GM21390 (cell line): ENCODE results near the gene AFF3.

ENCODE experiments used
- ATAC-seq: cut with Tn5 transposase; IDR thresholded peaks from one replicate; pipeline ENCODE4 v1.9.1; 2021; ENCODE audit not compliant: unreplicated experiment

The AFF3 gene

DNA sequence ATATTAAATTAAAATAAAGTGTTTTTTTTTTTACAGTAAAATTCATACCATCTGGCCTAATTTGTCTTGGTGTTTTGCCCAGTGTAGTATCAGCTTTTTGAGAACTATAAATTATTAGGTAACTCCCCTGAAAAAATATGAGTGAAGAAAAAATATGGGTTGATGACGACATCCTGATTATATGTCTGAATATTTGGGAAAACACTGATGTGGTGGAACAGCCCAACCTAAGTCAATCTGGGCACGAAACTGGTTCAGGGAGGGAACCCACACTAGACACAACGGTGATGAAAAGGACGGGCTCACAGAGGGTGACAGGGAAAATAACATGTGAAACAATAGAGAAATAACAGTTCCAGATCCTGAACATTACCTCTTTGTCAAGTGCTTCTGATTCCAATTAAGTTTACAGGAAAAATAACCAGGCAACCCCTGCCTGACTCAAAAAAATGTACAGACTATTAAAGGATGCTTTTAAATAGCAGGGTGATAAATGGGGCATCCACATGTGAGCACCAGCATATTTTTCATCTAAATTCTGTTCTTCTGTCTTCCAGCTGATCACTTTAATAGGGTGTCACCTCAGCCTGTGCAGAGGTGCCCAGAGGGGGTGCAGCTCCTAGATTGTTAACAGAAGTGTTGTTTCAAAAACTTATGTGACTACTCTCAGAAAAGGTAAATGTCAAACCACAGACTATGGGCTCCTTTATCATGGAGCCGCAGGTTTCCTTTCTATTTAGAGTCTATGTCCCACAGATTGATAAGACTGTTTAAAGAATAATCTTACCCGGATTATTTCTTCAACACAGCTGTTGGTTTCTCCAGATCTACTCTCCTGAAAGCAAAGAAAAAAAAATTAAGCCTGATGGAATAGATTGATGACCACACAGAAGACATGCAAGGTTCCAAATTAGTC lies 305.4 kb downstream of the AFF3 start:
- no peak for ATAC-seq

DNA sequence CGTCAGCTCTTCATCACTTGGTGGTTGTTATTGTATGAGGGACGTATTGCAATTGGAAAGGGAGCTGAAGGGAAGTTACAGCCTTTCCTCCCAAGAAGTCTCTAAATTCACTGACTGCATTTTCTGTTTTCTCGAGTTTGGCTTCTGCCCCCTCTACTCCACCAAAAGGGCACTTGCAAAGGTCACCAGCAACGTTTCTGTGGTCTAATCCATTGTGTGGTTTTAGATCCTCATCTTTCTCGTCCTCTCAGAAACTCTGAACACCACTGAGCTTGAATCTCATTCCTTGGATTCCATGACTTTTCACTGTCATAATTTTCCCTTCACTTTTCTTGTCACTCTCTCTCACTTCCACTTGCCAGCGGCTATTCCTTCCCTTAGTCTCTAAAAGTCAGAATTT lies 308.0 kb downstream of the AFF3 start:
- no peak for ATAC-seq

DNA sequence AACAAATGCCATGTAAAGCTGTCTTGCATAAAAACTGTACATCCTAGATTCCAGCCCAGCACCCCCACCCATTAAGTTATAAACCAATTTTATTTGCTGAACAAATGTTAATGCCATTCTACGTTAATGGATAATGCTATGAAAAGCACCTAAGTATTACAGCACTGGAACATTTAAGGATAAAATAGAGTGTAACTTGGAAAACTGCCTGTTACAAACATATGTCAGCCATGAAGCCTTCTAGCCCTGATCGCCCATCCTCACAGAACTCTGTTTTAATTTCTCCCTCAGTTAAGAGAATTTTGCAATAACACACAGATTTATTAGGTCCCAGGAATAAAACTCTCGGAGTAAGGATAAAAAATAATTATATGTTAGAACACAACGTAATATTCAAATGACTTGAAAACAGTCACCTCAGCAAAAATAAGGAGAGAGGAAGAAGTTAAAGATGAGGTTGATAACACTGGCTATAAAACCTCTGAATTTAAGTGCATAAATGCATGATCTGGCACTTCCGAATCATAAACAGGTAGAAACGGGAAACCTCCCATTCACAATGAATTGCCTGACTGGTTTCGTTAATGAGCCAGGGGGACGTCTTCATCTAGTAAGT lies 308.7 kb downstream of the AFF3 start:
- no peak for ATAC-seq

DNA sequence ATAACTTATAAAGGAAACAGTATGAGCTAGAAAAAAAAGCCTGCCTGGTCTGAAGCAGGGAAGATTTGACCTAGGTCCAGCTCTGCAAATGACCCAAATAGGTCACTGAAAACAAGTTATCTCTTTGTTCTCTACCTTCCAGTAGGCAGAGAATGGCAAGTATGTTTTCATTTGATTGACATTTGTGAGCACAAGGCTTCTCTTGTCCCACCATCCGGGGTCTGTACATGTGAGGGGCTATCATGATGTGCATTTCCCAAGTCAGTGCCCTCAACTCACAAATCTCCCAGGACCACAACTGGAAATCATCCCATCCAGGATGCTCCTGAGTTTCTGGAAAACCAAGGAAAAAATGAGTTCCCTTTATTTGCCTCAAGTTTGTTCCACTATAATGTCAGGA lies 309.5 kb downstream of the AFF3 start:
- ATAC-seq, result no peak

DNA sequence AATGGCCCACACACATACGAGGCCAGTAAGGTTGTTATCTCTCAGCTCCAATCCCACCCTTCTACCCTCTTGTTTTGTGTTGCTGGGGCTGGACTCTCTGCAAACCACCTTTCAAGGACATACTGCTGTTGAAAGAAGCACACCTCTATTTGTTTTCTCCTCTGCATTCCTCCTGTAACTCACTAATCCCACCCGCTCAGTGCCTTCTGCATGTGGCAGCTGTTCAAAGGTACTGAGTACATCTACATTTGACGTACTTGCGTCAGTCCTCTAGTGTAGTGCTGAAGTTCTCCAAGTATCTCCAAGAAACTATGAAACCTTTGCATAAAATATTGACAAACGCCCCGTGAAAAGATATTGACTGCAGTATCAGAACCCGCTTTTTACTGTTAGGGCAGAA lies 310.6 kb downstream of the AFF3 start:
- ATAC-seq, result no peak

DNA sequence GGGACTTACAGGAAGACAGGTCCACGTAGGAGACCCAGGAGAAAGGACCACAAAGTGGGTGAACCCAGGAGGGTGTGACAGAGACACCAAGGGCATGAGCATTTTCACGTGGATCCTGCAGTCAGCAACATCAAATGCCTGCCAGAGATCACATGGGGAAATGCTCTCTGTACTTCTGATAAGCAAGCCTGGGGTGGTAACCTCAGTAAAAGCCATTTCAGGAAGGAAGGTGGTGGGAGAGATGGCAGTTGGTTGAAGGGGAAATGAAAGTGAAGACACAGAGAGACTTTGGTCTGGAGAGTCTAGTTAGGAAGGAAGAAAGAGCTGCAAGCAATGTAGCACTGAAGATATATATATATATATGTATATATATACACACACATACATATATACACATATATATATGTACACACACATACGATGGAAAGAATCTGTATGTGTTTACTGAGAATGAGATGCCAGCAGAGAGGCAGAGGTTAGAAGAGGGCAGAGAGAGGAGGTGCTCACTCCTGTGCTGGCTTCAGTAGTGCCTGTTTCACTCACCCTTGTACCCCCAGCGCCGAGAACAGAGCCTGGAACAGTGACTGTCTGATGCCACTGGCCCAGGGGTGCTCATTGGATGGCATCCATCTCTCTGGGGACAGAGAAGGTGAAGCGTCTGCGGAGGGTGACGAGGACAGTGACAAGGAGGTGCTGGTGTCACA lies 314.9 kb downstream of the AFF3 start:
- ATAC-seq, result no peak

DNA sequence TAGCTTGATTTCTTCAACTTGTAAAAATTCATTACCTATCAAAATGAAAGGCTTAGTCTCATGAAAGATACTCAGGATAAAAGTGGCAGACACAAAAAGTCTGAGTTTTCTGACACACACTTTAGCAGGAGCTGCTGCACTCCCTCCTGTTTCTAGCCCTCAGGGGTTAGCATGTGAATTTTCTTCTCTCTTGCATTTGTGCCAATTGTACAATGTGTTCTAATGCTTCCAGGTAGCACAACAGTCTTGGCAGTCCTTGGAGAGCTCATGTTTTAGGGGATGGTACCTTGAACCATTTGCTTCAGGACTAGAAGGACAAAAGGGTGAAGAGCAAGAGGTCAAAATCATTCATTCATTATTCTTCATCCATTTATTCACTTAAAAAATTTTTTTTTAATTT lies 316.8 kb downstream of the AFF3 start:
- no peak for ATAC-seq

DNA sequence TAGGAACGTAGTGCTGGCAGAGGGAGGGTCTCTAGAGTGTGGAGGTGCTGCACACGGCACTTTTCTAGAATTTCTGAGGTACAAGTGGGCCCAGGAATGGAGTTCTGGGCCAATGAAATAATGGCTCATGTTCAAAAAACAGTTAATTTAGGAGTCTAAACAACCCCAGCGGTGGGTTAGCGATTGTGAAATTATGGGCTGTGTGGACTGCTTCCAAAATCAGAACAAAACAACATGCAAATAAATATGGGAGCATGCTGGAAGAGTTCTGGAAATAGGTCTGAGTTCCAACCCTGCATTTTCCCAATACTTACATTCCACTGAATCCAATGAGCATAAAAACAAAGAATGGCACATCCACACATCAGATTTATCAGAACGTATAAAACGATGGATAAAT lies 317.6 kb downstream of the AFF3 start:
- no peak for ATAC-seq

DNA sequence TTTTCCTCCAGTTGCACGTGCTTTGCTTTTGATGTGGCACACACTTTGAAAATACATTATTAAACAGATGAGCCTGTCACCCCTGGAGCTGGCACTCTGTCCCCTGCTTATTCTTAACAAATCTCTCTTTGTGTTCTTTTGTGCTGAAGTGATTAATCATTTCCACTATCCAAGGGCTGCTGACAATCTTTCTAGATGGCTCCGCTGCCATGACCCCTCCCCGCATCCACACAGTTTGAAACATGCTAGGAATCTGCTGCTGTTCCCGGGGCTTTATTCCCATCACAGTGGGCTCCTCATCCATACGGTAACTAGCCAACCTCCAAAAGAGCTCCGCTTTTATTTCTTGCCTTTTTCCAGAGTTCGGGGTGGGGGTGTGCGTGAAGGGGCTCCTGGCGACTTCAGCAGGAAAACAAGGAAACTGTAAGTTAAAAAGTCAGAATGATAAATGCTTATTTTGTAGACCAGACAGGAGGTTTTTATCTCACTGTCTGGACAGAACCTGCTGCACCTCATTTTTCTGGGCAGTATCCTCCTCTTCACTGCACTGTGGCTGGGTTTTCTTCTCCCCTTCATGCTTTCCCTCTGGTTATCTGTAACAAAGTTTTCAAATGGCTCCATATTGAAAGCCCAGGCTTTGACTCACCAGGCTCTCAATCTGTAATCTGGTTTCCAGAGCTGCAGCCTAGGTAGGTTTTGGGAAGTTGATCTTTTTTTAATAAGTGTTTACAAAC lies 319.7 kb downstream of the AFF3 start:
- no peak for ATAC-seq

DNA sequence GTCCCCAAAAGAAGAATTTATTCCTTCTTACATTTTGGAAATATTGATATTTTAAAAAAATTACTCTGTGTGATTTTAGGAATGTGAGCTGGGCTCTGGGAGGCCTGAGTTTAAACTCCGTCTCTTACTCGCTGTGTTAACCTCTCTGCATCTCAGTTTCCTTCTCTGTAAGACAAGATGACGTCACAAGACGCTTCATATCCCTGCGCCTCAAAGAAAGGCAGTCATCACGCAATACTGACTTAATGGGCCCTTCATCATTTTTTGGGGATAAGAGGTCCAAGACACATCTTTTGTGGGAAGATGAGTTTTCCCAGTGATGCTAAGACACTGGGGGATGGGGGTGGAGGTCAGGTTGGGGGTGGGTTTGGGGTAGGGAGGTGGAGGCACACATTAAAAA lies 320.4 kb downstream of the AFF3 start:
- no peak for ATAC-seq

DNA sequence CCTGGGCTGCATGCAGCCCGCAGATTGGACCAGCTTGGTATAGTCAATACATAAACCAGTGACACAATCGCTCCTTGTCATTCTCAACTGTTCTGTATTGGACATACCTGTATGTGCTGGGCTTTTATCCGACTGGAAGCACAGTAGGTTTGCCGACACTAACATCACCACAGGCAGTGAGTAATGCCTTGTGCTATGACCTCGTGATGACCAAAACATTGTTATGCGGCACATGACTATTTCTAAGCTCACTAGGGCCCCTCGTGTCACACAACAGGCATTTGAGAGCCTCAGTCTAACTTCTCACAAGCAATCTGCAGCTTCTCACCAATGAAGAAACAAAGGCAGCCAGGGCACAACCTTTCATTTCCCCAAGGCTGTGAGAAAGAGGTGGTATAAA lies 320.8 kb downstream of the AFF3 start:
- no peak for ATAC-seq

DNA sequence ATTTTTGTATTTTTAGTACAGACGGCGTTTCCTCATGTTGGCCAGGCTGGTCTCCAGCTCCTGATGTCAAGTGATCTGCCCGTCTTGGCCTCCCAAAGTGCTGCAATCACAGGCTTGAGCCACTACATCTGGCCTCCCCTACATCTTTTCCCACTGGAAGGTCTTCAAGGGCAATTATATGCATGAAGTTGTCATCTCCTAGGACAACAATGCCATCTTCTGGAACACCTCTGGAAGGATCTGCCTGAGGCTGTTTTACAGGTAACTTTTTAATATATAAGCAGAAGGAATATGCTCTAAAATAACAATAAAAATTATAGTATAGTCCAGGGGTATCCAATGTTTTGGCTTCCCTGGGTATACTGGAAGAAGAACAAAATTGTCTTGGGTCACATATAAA lies 321.4 kb downstream of the AFF3 start:
- ATAC-seq, result no peak

DNA sequence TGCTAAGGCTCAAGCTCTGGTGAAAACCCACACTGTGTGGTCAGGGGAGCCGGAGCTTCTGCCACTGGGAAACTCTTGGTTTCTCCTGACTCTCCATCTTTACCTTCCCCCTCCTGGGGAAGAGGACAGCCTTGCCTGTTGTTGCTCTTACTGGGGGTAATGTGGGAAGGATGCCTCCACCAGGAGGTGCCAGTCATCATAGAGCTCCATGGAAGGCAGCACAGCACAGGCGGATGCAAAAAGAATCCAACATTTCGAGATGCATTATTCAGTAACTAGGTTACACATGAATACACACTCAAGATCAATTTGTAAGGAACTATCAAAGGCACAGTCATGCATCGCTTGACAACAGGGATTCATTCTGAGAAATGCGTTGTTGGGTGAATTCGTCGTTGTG lies 322.6 kb downstream of the AFF3 start:
- ATAC-seq, result no peak

DNA sequence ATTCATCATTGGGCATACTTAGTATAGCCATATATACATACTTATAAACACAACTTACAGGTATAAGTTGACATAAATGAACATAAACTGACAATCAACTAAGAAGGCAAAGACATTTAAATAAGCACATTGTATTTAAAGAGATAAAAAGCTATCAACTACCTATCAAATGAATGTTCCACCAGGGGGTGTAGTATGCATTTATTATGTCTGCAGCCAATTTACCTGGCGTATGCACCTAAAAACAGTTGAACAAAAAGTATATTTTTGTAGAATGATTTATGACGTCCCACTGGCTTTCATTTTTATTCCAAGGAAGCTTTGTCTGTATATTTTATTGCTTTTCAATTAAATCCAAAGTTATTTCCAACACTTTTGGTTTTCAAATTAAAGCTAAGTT lies 323.5 kb downstream of the AFF3 start:
- no peak for ATAC-seq

DNA sequence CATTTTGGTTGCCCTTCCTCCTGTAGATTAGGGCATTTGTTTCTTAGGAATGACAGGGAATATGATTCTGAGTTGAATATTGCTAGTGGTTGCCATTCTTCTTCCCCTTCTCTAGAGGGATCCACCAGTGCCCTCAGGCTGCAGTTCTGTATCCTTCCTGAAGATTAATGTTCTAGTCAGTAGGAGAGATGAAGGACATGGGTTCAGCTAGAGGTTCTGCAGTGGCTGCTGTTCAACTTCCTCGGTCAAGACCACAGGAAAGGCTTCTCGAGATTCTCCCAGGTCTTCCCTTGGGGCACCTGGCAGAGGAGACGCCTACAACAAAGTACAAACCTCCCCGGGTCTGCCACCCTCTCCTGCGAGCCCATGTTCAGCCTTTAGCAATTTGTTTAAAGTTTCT lies 325.5 kb downstream of the AFF3 start:
- no peak for ATAC-seq

DNA sequence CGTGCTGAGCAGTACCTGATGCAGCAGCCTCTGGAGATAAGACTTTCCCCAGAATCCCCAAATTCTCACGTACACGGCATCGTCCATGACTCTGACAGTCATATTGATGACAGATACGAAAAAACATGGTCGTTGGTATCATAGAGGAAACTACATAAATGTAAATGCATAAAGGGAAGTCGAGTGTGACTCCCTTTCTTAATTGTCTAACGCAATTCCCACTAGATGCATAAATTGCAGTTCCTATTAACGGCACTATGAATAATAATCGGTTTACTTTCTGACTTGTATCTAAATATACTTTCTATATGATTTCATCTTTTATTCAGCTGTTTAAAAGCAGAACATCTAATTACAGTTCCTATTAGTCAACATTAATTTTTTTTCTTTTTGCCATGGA lies 330.0 kb downstream of the AFF3 start:
- ATAC-seq, result no peak

DNA sequence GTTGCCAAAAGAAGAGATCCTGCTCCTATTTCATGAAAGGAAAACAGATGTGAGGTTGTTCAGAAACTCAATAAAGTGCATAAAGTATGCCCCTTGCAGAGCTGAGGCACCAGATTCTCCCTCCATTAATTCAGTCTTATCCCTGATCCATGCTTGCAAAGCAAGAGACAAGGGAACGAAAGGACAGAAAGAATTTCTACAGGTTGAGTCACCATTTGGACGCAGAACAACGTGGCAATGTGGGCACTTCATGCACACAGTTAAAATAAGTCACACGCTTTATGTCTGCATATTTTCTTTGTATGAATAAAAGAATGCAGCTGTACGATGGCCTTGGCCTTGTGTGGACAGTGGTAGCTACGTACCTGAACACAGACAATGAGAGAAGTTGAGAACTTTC lies 330.8 kb downstream of the AFF3 start:
- ATAC-seq, result no peak

DNA sequence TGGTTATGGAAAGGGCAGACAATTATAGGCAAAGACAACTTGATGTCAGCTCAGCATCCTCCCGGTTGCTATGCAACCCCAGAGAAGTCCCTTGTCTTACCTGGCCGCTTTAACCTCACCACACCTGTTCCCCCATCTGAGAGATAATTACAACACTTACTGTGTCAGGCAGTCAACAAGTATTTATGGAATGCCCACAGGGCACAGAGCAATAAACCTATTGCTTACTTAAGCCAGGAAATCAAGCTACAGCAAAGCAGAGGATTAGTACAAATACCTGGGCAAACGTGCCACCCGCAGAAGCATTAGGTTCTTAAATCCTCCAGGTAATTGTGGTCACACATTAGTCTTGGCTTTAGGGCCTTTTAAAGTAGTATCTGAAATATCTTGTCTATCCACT lies 332.2 kb downstream of the AFF3 start:
- ATAC-seq, result no peak

DNA sequence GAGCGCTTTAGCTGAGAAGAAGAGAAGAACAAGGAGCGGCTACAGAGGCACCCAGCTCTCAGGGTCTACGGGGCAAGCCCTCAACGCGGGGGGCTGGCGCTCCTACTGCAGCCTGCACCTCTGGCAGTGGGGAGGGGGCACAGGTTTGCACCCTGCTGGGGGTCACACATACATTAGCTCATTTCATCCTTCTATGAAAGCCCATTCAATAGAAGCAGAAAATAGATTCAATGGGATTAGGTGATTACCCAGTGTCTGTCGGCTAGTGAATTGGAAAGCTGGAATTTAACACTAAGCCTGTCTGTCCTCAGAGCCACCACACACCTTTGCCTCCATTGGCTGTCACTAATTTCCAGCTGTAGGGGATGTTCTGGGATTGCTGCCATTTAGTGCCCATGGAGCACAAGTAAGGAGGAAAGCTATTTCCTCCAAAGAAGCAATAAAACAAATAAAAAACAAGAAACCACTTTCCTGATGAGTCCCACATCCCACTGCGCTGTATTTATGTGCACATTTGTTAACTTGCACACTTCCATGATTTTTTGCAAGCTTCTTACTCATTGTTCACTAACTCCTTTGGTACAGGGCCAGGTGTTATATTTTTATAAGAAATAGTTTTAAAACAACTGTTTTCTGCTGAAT lies 333.0 kb downstream of the AFF3 start:
- ATAC-seq, result no peak

DNA sequence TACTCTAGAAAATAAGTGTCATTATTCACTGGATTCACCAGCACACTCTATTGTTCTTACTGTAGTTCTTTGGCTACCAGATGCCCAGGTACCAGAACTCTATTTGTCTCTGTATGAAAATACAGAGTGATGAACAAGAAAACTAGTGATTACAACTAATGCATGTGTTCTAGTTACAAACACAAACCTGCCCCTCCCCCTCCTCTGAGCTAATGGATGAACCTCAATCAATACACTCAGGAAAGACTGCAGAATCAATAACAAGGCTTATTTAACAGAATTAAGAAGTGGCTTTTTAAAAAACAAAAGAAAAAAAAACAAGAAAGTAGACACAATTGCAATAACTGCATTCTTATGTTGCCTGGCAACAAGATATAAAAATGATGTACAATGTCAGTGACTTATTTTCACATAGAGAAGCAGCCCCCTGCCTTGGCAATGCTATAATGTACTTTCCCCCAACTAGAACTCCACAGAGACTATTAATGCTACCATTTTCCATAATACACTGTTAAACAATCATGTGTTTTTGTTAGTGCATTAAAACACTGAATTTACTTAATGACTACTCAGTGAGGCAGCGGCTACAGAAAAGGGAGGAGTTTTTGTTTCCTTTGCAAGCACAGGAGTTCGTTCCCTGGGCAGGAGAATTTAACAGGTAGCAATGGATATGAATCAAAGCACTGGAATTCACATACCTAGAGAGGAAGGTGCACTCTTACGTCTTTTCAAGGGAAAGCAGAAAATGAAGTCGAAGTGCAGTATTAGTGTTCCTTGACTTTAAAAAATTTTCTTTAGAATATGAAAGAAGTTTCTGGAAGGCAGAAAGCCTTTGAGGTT lies 333.8 kb downstream of the AFF3 start:
- no peak for ATAC-seq
